H9 (cell line): ENCODE results near the gene CATSPERZ. TPM values are rescaled to one million over a fixed set of nuclear protein-coding genes. Genes with fewer than 3 reads are reported as not detected.
A peak's percentile ranks its signal among the peaks of the same experiment; 100 is the strongest.

ENCODE experiments used
- DNase-seq: peaks from one replicate; pipeline ENCODE4 v3.0.0-alpha.2; 2017
- H2AFZ ChIP-seq: one replicate; pipeline ENCODE4 v1.6.1; 2013; ENCODE audit warnings: mild to moderate bottlenecking, low read length, control low read depth, moderate library complexity
- H2AK5ac ChIP-seq: 2 replicates; pipeline ENCODE4 v1.6.1; 2013; ENCODE audit warnings: low read length, control low read depth, mixed read lengths; ENCODE audit not compliant: insufficient read length
- H2BK120ac ChIP-seq: one replicate; pipeline ENCODE4 v1.6.1; 2013; ENCODE audit warnings: low read depth, mild to moderate bottlenecking, low read length, control low read depth, inconsistent platforms; ENCODE audit not compliant: poor library complexity, severe bottlenecking
- H2BK12ac ChIP-seq: 2 replicates; pipeline ENCODE4 v1.6.1; 2013; ENCODE audit warnings: low read length, control low read depth, mixed read lengths, low read depth; ENCODE audit not compliant: insufficient read length
- H2BK15ac ChIP-seq: 2 replicates; pipeline ENCODE4 v1.6.1; 2013; ENCODE audit warnings: low read depth, low read length, control low read depth
- H2BK20ac ChIP-seq: one replicate; pipeline ENCODE4 v1.6.1; 2013; ENCODE audit warnings: low read depth, mild to moderate bottlenecking, low read length, control low read depth, inconsistent platforms; ENCODE audit not compliant: poor library complexity, severe bottlenecking
- H2BK5ac ChIP-seq: 2 replicates; pipeline ENCODE4 v1.6.1; 2013; ENCODE audit warnings: low read length, control low read depth, mixed read lengths; ENCODE audit not compliant: insufficient read length
- H3K14ac ChIP-seq: 2 replicates; pipeline ENCODE4 v1.6.1; 2013; ENCODE audit warnings: low read length, control low read depth; ENCODE audit not compliant: insufficient read depth
- H3K18ac ChIP-seq: 2 replicates; pipeline ENCODE4 v1.6.1; 2013; ENCODE audit warnings: low read depth, mild to moderate bottlenecking, mixed read lengths, low read length, control low read depth; ENCODE audit not compliant: insufficient read length
- H3K23ac ChIP-seq: 2 replicates; pipeline ENCODE4 v1.6.1; 2013; ENCODE audit warnings: low read length, control low read depth, mixed read lengths, low read depth; ENCODE audit not compliant: insufficient read length
- H3K23me2 ChIP-seq: 2 replicates; pipeline ENCODE4 v1.6.1; 2013; ENCODE audit warnings: low read depth, mild to moderate bottlenecking, mixed read lengths, low read length, control low read depth; ENCODE audit not compliant: insufficient read length, poor library complexity, severe bottlenecking
- H3K27ac ChIP-seq: 2 replicates; pipeline ENCODE4 v1.5.1; 2013; ENCODE audit warnings: low read length, control low read depth, mixed read lengths, low read depth; ENCODE audit not compliant: insufficient read length
- H3K27me3 ChIP-seq: 2 replicates; pipeline ENCODE4 v1.6.1; 2013; ENCODE audit warnings: low read length, control low read depth, inconsistent platforms; ENCODE audit not compliant: insufficient read depth
- H3K4ac ChIP-seq: 2 replicates; pipeline ENCODE4 v1.6.1; 2013; ENCODE audit warnings: low read depth, mild to moderate bottlenecking, control low read depth, inconsistent platforms, low read length, moderate library complexity
- H3K4me1 ChIP-seq: 2 replicates; pipeline ENCODE4 v1.6.1; 2013; ENCODE audit warnings: low read length, control low read depth, inconsistent platforms; ENCODE audit not compliant: insufficient read depth
- H3K4me2 ChIP-seq: 2 replicates; pipeline ENCODE4 v1.6.1; 2013; ENCODE audit warnings: low read length, control low read depth, mixed read lengths; ENCODE audit not compliant: insufficient read length, insufficient read depth
- H3K56ac ChIP-seq: 2 replicates; pipeline ENCODE4 v1.6.1; 2013; ENCODE audit warnings: low read depth, mild to moderate bottlenecking, mixed read lengths, low read length, control low read depth; ENCODE audit not compliant: insufficient read length
- H3K79me1 ChIP-seq: 2 replicates; pipeline ENCODE4 v1.6.1; 2013; ENCODE audit warnings: low read depth, mild to moderate bottlenecking, moderate library complexity, low read length, control low read depth, inconsistent platforms; ENCODE audit not compliant: insufficient read depth, poor library complexity, severe bottlenecking
- H3K79me2 ChIP-seq: 2 replicates; pipeline ENCODE4 v1.6.1; 2013; ENCODE audit warnings: low read length, control low read depth, inconsistent platforms; ENCODE audit not compliant: insufficient read depth
- H3K9ac ChIP-seq: 2 replicates; pipeline ENCODE4 v1.6.1; 2013; ENCODE audit warnings: low read length, control low read depth, mixed read lengths; ENCODE audit not compliant: insufficient read length; ENCODE audit errors: extremely low read depth
- H3K9me3 ChIP-seq: one replicate; pipeline ENCODE4 v1.6.1; 2013; ENCODE audit warnings: low read depth, low read length, inconsistent platforms; ENCODE audit not compliant: control insufficient read depth
- H3T11ph ChIP-seq: one replicate; pipeline ENCODE4 v1.6.1; 2013; ENCODE audit warnings: mild to moderate bottlenecking, low read length, control low read depth, inconsistent platforms
- H4K20me1 ChIP-seq: one replicate; pipeline ENCODE4 v1.6.1; 2013; ENCODE audit not compliant: control insufficient read depth, insufficient read length, insufficient read depth
- H4K5ac ChIP-seq: 2 replicates; pipeline ENCODE4 v1.6.1; 2013; ENCODE audit warnings: low read depth, mild to moderate bottlenecking, mixed read lengths, low read length, control low read depth; ENCODE audit not compliant: insufficient read length
- H4K8ac ChIP-seq: replicated peaks from 2 replicates; pipeline ENCODE4 v1.6.1; 2013; ENCODE audit warnings: low read length, control low read depth, mixed read lengths, low read depth; ENCODE audit not compliant: insufficient read length
- H4K91ac ChIP-seq: 2 replicates; pipeline ENCODE4 v1.6.1; 2013; ENCODE audit warnings: low read depth, mild to moderate bottlenecking, moderate library complexity, mixed read lengths, low read length, control low read depth; ENCODE audit not compliant: insufficient read length
- H3K27ac Mint-ChIP-seq, 3 experiments: 2 replicates in 2 of 3; 3 replicates in 1 of 3; pipeline ENCODE4 v1.8.0; 2020 to 2021; ENCODE audit warnings: mixed read lengths in 3 of 3, mild to moderate bottlenecking in 1 of 3, moderate library complexity in 1 of 3
- H3K27me3 Mint-ChIP-seq: 2 replicates; pipeline ENCODE4 v1.8.0; 2021; ENCODE audit warnings: low read depth, mild to moderate bottlenecking, moderate library complexity, mixed read lengths
- H3K36me3 Mint-ChIP-seq, 3 experiments: 2 replicates in 2 of 3; 3 replicates in 1 of 3; pipeline ENCODE4 v1.8.0; 2020 to 2021; ENCODE audit warnings: low read depth in 3 of 3, mixed read lengths in 3 of 3; ENCODE audit not compliant: insufficient read depth in 1 of 3
- H3K4me1 Mint-ChIP-seq, 2 experiments: 2 replicates each; pipeline ENCODE4 v1.8.0; 2020; ENCODE audit warnings: mixed read lengths in 2 of 2
- H3K4me3 Mint-ChIP-seq, 2 experiments: 2 replicates in 1 of 2; 3 replicates in 1 of 2; pipeline ENCODE4 v1.8.0; 2020 to 2021; ENCODE audit warnings: mild to moderate bottlenecking in 2 of 2, mixed read lengths in 2 of 2, moderate library complexity in 1 of 2
- H3K9me3 Mint-ChIP-seq, 2 experiments: 2 replicates in 1 of 2; 3 replicates in 1 of 2; pipeline ENCODE4 v1.8.0; 2020; ENCODE audit warnings: mild to moderate bottlenecking in 2 of 2, mixed read lengths in 2 of 2, moderate library complexity in 1 of 2
- CTCF ChIP-seq: fragments of 200-600 bp; sonication (generic); conservative IDR thresholded peaks from 3 replicates; pipeline ENCODE4 v1.8.0; 2021; ENCODE audit warnings: antibody characterized with exemption, mild to moderate bottlenecking
- WGBS: extraction: QIAGEN DNeasy Blood & Tissue Kit; methylation state at CpG from one replicate; pipeline ENCODE4 v1.1.7; 2013; ENCODE audit warnings: missing lambda C conversion rate, low lambda C conversion rate, mixed read lengths; ENCODE audit not compliant: insufficient read length; ENCODE audit errors: extremely low coverage; 5-methylcytosine and 5-hydroxymethylcytosine counted together
- total RNA-seq: library from RNA; stranded (reverse); gene quantifications from 2 replicates; pipeline ENCODE4 v1.2.1, GENCODE V29; 2021

CATSPERZ gene
- total RNA-seq, 1 experiment from 2014 or later: 0.92 TPM

GRCh38 chr11:64306563-64306875, 6.4 kb downstream of the CATSPERZ start:
- H2AK5ac ChIP-seq: no peak overlapping the region
- no peak overlapping the region for H4K5ac ChIP-seq
- H3K79me1 ChIP-seq: peaks cover 5% of the 10 kb centered on the region
- no peaks in the 10 kb centered on the region for H3K9me3 Mint-ChIP-seq
- no peak for DNase-seq
- H3K27ac Mint-ChIP-seq: peak overlapping the region; percentile 26 to 96 (median 31); a peak in 4 of 7 replicates
- peaks cover 3% of the 10 kb centered on the region; the same call in 1 of the 2 replicates for H3K79me2 ChIP-seq
- H3K23ac ChIP-seq: no peak overlapping the region
- no peaks in the 10 kb centered on the region; the same call in 1 of the 2 replicates for H3K27me3 ChIP-seq
- peak overlapping the region; percentile 87 for H3K4me2 ChIP-seq
- H2BK20ac ChIP-seq: no peak overlapping the region
- H3K14ac ChIP-seq: peak overlapping the region; percentile 9; the same call in 1 of the 2 replicates
- no peak overlapping the region for H4K8ac ChIP-seq
- H3K4me3 Mint-ChIP-seq: peak overlapping the region; percentile 90 to 92
- H2AFZ ChIP-seq: no peak overlapping the region
- no peak overlapping the region for H2BK5ac ChIP-seq
- H4K20me1 ChIP-seq: no peaks in the 10 kb centered on the region
- H3K18ac ChIP-seq: no peak overlapping the region
- H3K27ac ChIP-seq: no peak overlapping the region
- H3K4ac ChIP-seq: no peak overlapping the region
- TF ChIP-seq CTCF: no peak
- peaks cover 10% of the 10 kb centered on the region for H3K23me2 ChIP-seq
- WGBS: no CpG with 5 or more reads among the region's 9 CpGs
- no peak overlapping the region for H4K91ac ChIP-seq
- H3K27me3 Mint-ChIP-seq: peaks cover 21% of the 10 kb centered on the region
- H3K36me3 Mint-ChIP-seq: peaks cover 7 to 9% (median 8%) of the 10 kb centered on the region in 3 experiments; a peak in 5 of 7 replicates
- no peak overlapping the region for H2BK12ac ChIP-seq
- no peaks in the 10 kb centered on the region for H3K9me3 ChIP-seq
- no peak overlapping the region for H2BK120ac ChIP-seq
- peak overlapping the region; percentile 37 for H3K9ac ChIP-seq
- no peak overlapping the region for H3T11ph ChIP-seq
- H3K56ac ChIP-seq: no peak overlapping the region
- H3K4me1 ChIP-seq: peaks cover 2% of the 10 kb centered on the region; the same call in 1 of the 2 replicates
- peaks cover 13% of the 10 kb centered on the region in 2 experiments for H3K4me1 Mint-ChIP-seq
- no peak overlapping the region for H2BK15ac ChIP-seq
